ENCODE results near the gene ANXA5.

- TF ChIP-seq CTCF (IDR thresholded peaks at IDR 0.05; ENCODE audit: low read depth, low read length, missing input control) (no peak), ATF3 (IDR thresholded peaks at IDR 0.05) (no peak), JUND (IDR thresholded peaks at IDR 0.05) (no peak), SP1 (IDR thresholded peaks at IDR 0.05) (no peak), GABPA (IDR thresholded peaks at IDR 0.05 in 1 of 2, conservative IDR thresholded peaks at IDR 0.05 in 1 of 2) (no peak), RAD21 (IDR thresholded peaks at IDR 0.05) (no peak), RXRA (IDR thresholded peaks at IDR 0.05) (no peak), REST (IDR thresholded peaks at IDR 0.05) (no peak)
- TF ChIP-seq, protein P1, sequence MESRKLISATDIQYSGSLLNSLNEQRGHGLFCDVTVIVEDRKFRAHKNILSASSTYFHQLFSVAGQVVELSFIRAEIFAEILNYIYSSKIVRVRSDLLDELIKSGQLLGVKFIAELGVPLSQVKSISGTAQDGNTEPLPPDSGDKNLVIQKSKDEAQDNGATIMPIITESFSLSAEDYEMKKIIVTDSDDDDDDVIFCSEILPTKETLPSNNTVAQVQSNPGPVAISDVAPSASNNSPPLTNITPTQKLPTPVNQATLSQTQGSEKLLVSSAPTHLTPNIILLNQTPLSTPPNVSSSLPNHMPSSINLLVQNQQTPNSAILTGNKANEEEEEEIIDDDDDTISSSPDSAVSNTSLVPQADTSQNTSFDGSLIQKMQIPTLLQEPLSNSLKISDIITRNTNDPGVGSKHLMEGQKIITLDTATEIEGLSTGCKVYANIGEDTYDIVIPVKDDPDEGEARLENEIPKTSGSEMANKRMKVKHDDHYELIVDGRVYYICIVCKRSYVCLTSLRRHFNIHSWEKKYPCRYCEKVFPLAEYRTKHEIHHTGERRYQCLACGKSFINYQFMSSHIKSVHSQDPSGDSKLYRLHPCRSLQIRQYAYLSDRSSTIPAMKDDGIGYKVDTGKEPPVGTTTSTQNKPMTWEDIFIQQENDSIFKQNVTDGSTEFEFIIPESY (IDR thresholded peaks at IDR 0.05): no peak
- TF ChIP-seq, protein P2, sequence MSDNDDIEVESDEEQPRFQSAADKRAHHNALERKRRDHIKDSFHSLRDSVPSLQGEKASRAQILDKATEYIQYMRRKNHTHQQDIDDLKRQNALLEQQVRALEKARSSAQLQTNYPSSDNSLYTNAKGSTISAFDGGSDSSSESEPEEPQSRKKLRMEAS (IDR thresholded peaks at IDR 0.05): no peak
Measured at GRCh38 chr4:121740796-121741409, 44.1 kb upstream of the ANXA5 start.
